NCI-H1048 (cell line): ENCODE data around the gene ROCK2.

Experiments
- DNase-seq: peaks from one replicate; lab custom pipeline; 2025; lab: John Stamatoyannopoulos, UW

ROCK2 gene

DNA sequence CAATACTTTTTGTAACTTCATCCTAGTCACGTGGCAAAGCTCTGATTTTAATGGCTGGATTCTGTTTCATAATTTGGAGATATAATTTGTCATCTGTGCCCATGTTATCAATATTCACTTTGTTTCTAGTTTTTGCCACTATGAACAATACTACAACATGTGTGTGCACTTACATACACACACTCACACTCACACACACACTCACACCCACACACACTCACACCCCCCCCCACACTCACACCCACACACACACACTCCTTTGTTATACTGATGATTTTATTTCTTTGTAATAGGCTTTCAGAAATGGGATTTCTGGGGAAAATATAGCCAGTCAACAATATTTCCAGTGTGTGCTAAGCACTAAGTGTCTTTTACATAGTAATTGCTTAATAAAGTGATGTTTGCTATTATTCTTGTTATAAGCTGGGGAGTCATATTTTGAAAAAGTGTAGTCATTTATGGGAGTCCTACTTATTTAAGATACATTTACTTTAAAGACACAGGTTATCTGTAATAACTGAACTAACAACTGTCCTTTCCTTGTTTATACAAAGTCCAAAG, 22.8 kb upstream of the ROCK2 start:
- DNase-seq = no peak

DNA sequence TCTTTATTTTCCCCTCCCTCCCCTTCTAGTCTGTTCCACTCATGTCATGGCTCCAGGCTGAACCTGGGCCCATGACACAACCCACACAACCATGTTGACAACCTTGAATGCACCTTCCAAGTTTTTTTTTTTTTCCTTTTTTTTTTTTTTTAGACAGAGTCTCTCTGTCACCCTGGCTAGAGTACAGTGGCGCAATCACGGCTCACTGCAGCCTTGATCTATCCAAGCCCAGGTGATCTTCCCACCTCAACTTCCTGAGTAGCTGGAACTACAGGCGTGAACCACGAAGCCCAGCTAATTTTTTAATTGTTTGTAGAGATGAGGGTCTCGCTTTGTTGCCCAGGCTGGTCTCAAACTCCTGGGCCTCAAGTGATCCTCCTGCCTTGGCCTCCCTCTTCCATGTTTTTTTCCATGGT, 21.9 kb upstream of the ROCK2 start:
- no peak for DNase-seq

DNA sequence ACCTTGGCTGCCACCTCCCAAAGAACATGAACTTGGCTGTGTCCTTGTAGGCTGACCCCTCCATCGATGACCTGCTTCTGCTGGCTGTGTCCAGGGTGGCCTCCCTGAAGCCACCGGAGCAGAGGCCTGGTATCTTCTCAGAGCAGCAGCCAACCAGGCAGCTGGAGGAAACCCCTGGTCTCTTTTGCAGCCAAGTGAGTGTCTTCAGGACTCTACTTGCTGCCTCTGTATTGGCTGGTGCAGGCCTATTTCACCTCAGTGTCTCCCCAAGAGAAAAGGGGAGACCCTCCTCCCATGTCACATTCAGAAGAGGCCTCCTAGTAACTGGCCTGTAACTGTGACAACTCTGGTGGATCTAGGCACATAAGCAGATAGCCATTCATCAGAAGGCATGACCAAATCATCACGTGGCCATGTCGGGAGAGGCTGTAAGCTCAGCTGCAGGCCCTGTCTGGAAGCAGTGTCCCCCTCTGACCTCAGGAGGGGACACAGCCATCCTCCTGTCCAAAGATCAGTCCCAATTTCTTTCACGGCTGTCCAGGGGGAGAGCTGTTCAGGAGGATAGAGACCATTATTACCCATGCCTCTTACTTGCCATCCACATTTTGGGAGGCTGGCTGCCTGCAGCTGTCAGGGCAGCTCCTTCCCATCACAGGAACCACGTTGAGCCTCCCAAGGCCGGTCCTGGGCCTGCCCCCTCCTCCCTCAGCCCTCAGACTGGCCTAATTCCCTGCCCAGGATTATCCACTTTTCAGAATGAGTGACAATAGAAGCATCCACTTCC, 20.9 kb upstream of the ROCK2 start:
- no peak for DNase-seq

- DNase-seq = no peak
Measured at GRCh38 chr2:11364565-11364887, 20.1 kb upstream of the ROCK2 start.

- DNase-seq = no peak
Measured at GRCh38 chr2:11363868-11364564, 19.6 kb upstream of the ROCK2 start.

DNA sequence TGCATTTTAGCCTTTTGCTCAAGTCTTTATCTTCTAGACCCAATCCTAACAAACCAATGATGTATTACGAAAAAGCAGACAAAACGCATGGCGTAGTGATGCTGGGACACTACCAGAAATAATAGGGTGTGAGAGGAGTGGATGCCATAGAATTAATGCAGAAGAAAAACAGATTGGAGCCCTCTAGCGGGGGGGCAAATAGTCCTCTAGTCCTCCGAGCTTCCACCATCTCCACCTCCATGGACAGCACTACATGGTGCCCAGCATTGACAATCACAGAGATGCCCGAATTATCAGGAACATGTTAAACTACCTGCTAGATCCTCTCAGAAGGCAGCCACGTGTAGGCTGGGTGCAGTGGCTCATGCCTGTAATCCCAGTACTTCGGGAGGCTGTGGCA, 15.4 kb upstream of the ROCK2 start:
- DNase-seq = no peak

DNA sequence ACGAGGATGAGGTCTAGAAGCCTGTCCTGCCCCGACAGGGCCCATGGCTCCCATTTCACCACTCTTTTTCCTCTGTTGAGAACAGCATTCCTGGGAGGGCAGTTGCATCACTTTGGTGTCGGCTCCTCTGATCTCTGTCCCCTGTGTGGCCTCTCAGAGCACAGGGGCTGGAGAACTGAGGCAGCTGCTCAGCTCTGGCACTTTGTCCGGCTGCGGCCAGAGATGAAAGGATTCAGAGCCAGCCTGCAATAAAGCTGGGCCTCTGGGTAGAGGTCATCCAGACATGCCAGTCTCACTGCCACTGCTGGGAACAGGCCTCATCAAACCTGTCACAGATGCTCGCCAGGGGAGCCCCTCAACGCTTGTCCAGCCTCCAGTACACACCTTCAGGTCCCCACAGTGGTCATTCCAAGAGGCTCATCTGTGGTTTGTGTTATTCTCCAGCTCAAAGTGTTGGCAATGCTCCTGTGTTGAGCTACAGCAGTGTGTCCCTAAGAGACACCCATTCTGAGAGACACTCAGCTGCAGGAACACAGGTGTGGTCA, 13.1 kb upstream of the ROCK2 start:
- DNase-seq = no peak

- no peak for DNase-seq
Measured at GRCh38 chr2:11356764-11357163, 12.3 kb upstream of the ROCK2 start.

- DNase-seq = no peak
Measured at GRCh38 chr2:11355194-11356053, 11.0 kb upstream of the ROCK2 start.

DNA sequence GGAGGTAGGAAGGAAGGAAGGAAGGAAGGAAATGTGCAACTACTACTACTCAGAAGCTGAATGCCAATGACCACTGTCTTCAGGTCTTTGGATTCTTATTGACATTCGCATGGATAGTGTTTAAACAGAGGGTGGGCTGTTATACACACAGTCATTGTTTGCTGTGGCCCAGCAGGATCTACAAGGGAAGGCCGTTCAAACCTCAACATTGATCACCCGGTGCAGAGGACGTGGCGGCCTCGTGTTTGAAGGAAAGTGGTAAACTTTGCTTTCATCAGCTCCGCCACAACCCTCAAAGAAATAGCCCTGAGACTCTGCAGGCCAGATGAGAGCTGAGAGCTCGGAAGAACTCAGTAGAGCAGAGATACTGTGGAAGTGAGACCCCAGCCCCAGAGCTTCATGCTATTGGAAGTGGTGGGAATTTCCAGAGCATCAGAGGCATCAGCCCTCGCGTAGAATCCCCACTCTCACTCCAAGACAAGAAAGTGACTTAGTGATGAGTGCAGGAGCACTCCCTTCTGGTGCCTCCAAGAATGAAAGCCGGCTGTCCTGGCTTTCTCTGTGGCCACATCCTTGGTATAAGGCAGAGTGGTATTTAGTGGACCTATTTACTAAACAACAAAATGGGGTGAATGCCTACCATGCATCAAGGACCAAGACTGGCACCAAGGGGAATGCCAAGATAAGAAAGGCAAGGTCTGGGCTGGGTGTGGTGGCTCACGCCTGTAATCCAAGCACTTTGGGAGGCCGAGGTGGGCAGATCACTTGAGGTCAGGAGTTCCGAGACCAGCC, 10.1 kb upstream of the ROCK2 start:
- DNase-seq = no peak

DNA sequence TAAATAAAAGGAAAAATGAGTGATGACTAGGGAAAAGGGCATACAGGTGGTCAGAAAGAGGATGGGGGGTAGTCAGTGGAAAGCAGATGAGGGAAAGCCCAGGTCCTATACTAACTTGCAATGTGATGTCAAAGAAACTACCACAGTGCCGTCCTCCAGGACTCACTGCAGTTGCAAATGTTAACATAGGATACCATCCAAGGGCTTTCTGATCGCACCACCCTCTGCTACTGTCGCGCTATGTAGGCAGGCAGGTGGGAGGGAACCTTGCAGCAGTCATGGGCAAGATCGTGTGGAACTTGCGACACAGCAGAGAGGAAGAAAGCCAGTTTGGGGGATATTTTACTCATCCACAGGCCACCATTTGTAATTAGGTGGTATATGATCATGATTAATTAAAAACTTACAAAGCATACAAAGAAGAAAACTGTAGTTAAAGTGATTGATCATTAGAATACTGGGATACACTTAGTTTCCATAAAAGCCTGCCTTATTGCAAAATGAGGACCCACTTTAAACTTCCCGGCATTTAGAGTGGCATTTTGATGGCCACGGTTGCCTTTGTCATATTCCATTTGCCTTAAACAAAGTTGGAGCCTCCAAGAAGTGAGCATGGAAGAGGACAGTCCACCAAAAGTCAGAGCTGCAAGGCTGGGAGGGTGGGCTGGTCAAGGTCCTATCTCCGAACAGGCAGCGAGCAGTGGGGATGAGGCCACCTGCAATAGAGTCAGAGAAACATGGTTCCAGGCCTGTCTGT, 8.5 kb upstream of the ROCK2 start:
- no peak for DNase-seq

DNA sequence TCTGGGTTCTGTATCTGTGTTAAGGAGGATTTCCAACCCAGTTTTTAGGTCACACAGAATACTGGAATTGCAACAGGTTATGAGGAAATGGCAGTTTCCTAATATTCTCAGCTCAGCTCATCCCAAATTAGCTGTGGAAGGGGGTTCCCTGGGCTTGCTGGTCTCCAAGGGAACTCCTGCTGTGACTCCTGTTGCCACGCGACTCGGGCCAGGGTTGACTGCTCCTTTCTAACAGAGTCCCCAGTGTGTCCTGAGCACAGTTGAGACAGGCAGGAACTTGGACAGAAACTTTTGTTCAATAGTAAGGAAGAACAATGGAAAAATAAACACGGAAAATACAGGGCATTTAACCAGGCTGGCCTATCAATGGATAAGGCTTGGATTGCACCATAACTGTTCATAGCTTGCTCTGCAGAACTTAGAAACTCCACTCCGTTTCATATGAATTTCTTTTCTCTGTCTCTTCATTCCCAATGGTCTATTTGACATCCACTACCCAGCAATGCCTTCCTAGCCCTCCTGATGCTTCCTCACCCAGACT, 3.8 kb upstream of the ROCK2 start:
- no peak for DNase-seq

DNA sequence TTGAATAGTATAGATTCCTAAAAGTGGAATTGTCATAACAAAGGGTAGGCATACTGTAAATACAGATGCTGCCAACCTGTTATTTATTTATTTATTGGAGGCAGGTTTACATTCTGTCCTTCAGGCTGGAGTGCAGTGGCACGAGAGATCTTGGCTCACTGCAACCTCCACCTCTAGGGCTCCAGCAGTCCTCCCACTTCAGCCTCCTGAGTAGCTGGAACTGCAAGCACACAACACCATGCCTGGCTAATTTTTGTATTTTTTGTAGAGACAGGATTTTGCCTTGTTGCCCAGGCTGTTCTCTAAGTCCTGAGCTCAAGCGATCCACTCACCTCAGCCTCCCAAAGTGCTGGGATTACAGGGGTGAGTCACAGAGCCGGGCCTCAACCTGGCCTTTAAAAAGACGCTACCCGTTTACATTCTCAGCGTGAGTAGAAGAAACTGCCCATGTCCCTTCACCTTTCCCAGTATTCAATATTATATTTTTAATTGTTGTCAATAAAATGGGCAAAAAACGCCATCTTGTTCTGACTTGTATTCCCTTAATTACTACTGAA, 3.0 kb upstream of the ROCK2 start:
- no peak for DNase-seq

GRCh38 chr2:11346023-11346482, 1.6 kb upstream of the ROCK2 start:
- no peak for DNase-seq

GRCh38 chr2:11344956-11345677, 681 bp upstream of the ROCK2 start:
- no peak for DNase-seq

DNA sequence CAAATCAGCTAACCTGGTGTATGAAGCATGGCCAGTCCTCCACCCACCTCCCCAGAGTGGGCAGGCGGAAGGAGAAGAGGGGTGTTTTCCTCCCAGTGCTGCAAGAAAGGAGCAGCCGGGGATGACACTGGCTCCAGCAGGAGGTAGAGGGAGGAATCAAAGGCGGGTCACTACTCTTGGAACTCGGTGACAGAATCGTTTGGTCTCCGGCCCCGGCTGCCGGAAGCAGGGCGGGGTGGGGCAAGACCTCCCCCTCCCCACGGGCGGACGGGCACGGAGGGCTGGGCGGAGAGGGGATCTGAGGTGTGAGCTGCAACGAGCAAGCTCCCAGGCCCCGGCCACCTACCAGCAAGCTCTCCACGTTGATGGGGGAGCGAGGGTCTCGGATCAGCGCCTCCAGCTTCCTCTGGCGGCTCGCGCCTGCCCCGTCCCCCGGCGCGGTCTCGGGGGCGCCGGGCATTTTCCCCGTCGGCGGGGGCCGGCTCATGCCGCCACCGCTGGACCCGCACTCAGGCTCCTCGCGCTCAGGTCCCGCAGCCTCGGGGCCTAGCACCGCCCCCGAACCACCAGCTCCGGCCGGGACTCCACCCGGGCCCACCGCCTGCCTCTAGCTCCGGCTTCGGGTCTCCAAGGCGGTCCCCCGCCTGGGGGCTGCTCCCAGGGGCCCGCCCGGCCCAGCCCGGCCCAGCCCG, 640 bp downstream of the ROCK2 start:
- DNase-seq = no peak

DNA sequence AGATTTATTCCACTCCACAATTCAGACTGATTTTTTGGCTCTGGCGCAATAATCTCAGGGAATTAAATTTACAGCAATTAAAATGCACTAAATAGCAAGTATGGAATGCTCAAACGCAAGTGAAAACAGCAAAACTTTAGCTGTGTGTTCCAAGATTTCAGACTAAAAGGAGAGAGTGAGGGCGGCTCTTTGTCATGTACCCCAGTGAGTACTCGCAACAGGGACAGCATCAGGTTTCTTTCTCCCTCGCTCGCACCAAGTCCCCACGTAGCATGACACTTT, 1.1 kb downstream of the ROCK2 start:
- no peak for DNase-seq

DNA sequence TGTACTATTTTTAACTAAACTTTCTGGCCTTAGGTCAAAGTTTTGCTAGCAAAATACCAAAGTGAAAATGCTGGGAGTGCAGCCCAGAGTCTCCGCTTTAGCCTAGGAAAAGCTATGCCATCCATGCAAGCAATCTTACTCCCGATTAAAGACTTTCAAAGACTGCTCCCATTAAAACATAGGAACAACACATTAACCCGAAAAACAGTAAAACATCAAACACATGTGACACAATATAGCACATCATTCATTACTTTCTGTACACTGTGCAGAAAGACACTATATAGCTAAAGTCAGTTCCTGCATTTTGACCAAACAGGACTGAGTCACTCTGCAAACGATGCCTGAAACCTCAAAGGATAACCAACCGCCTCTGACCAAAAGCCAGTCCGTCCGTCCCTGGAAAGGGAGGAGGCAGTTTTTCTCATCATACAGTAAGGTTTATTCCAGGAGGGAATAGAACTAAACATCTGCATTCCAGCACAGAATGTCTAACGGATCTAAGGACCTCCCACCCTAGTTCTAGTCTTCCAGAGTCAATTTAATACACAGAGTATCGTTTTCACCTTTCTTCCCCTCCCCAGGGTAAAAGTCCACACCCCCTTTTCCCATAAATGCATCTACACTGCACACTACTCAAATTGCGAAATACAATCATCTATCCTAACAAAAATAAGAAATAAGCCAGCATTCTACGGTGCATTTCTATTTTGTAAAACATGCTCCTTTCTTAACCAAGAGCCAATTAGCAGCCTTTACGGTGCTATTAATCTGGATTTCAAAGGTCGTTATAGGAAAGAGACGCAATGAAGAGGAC, 1.7 kb downstream of the ROCK2 start:
- DNase-seq = no peak
